Activated gamma-delta T cell (primary cell): ENCODE results near the gene REG3G.
"Not testable (repeated sequence)": the region's sequence is repeated elsewhere in the genome, so short reads cannot be mapped to it uniquely, and the experiment has no call there.

Source experiments
- DNase-seq: peaks from one replicate; lab custom pipeline; 2025; lab: John Stamatoyannopoulos, UW

REG3G gene

GRCh38 chr2:79016342-79016741 lies 9.2 kb upstream of the REG3G start:
- no peak for DNase-seq

- DNase-seq, result no peak
Measured at GRCh38 chr2:79026061-79026460, 559 bp downstream of the REG3G start.

- DNase-seq, result no peak
Measured at GRCh38 chr2:79039944-79040343, 14.4 kb downstream of the REG3G start.

DNA sequence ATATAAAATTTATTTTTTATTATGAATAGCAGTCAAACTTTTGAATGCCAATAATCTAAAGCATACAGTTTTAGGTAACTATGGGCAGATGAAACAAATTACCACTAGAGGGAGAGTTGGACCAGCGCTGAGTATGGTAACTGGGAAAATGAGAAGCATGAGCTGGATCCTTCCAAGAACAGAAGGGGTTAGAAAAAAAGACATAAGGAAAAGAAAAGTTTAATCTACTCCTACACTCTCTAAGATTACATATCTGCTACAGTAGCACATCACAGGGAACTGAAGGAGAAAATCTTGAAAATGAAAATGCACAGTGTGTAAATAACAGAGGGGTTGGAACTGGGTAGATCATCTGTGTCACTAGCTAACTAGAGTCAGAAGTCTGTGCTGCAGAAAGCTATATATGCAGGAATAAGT lies 15.5 kb downstream of the REG3G start:
- no peak for DNase-seq

- DNase-seq, result not testable (repeated sequence)
Measured at GRCh38 chr2:79053486-79053885, 28.0 kb downstream of the REG3G start.

DNA sequence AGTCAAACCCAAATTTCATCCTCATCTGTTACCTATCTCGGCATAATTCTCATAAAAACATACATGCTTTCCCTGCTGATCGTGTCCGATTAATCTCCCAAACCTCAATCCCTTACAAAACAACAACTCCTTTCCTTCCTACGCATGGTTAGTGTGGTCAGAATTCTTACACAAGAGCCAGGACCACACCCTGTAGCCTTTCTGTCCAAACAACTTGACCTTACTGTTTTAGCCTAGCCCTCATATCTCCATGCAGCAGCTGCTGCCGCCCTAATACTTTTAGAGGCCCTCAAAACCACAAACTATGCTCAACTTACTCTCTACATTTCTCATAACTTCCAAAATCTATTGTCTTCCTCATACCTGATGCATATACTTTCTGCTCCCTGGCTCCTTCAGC lies 29.3 kb downstream of the REG3G start:
- DNase-seq, result not testable (repeated sequence)

DNA sequence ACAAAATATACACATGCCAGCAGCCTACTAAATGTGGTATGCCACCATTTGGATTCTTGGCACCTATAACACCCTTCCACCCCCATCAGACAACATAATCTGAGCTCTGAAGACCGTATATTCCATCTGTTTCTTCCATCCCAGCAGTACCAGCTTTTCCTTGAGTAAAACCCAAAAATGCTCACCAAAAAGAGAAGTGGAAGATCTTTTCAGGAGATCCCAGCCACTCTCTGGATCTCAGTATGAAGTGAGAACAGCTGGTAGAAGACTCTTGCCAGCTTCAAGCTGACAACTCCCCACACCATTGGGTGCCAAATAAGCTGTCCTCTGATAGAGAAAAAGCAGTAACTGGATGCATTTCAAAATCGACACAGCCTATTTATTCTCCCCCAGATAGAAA lies 39.7 kb downstream of the REG3G start:
- DNase-seq, result no peak

DNA sequence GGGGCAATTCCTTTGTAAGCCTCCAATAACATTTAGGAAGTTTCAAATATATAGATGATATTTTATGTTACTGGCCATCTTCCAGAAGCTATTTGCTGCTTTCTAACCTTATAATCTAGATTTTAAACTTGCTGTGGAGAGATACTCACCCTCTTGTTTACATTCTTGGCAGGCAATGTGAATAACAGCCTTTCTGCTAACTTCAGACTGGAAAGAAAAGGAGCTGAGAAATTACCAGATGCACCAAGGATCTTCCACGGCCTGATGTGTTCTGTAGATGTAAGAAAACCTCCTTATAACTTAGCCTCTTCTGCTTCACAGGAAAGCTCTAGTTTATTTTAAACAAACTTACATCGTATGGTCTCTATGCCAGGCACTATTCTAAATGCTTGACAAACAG lies 45.6 kb downstream of the REG3G start:
- no peak for DNase-seq
